ENCODE data around the gene PPP1R9B.

PPP1R9B gene

DNA sequence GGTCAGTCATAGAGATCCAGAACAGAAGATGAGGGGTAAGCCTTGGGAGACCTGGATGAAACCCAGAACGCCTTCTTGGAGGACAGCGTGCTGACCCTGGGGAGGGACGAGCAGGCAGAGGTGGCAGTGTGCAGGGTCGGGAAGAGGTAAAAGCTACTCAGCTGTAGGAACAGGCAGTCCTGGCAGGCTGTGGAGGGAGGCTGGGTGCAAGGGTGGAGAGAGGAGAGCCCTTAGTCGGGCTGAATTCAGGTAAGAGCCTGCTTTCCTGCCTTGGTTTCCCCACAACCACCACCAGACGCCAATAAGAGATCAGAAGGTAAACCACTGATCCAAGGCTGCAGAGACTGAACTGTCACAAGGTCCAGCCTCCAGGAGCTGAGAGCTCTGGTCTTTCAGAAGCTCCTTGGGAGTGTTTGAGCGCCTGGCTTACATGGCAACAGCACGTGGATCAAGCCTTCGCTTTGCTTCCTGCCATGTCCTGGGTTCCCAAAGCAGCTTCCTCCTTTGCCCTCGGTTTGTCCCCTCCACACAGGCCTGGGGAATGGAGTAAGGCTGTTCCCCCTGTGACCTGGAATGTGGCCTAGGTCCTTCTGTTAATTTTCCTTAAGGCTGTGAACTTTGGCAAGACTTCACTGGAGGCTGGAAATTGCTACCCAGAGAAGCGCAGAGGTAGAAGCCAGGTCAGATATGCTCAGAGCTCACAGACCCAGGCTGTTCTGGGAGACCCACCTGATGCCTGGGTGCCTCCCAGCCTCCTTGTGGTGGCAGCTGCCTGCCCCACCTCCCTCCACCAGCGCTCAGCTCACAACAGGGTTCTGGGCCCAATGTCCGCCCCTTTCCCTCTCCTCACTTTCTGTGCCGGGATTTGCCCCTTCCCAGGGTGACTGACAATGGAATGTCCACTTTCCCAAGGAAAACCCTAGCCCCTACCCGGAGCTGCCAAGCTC, 59.2 kb downstream of the PPP1R9B start:
- TF ChIP-seq, protein P1, sequence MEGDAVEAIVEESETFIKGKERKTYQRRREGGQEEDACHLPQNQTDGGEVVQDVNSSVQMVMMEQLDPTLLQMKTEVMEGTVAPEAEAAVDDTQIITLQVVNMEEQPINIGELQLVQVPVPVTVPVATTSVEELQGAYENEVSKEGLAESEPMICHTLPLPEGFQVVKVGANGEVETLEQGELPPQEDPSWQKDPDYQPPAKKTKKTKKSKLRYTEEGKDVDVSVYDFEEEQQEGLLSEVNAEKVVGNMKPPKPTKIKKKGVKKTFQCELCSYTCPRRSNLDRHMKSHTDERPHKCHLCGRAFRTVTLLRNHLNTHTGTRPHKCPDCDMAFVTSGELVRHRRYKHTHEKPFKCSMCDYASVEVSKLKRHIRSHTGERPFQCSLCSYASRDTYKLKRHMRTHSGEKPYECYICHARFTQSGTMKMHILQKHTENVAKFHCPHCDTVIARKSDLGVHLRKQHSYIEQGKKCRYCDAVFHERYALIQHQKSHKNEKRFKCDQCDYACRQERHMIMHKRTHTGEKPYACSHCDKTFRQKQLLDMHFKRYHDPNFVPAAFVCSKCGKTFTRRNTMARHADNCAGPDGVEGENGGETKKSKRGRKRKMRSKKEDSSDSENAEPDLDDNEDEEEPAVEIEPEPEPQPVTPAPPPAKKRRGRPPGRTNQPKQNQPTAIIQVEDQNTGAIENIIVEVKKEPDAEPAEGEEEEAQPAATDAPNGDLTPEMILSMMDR (IDR thresholded peaks at IDR 0.05; ENCODE audit: low read depth, low read length): no peak
- H3K4me3 ChIP-seq (ENCODE audit: low read depth, low read length): no peak overlapping the region

- TF ChIP-seq, protein P1 (IDR thresholded peaks at IDR 0.05; ENCODE audit: low read depth, low read length): no peak
These were observed 60.4 kb downstream of the PPP1R9B start for GRCh38 chr17:50090071-50090470.

GRCh38 chr17:50088952-50089825, 61.3 kb downstream of the PPP1R9B start:
- no peak overlapping the region for H3K4me3 ChIP-seq (ENCODE audit: low read depth, low read length)
- TF ChIP-seq, protein P1 (IDR thresholded peaks at IDR 0.05; ENCODE audit: low read depth, low read length): no peak

More at GRCh38 chr17:50090071-50090470, 60.4 kb downstream of the PPP1R9B start:
- H3K4me3 ChIP-seq (ENCODE audit: low read depth, low read length): no peak overlapping the region

DNA sequence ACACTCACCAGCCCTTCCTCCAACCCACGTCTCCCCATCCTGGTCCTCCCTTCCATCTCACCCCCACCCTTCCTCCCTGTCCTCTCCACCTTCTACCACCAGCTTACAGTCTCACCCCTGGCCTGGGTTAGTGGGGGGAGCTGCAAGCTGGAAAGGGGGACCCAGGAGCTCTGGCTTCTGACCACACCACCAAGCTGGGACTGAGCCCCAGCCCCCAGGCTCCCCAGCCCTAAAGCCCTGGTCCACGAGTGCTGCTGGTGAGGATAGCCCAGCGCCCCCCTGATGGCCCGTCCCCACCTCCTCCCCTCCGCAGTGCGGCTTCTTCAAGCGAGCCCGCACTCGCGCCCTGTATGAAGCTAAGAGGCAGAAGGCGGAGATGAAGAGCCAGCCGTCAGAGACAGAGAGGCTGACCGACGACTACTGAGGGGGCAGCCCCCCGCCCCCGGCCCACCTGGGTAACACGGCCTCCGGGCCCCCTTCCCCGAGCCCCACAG, 62.5 kb downstream of the PPP1R9B start:
- H3K4me3 ChIP-seq (ENCODE audit: low read depth, low read length): no peak overlapping the region
- TF ChIP-seq, protein P1 (IDR thresholded peaks at IDR 0.05; ENCODE audit: low read depth, low read length): no peak

DNA sequence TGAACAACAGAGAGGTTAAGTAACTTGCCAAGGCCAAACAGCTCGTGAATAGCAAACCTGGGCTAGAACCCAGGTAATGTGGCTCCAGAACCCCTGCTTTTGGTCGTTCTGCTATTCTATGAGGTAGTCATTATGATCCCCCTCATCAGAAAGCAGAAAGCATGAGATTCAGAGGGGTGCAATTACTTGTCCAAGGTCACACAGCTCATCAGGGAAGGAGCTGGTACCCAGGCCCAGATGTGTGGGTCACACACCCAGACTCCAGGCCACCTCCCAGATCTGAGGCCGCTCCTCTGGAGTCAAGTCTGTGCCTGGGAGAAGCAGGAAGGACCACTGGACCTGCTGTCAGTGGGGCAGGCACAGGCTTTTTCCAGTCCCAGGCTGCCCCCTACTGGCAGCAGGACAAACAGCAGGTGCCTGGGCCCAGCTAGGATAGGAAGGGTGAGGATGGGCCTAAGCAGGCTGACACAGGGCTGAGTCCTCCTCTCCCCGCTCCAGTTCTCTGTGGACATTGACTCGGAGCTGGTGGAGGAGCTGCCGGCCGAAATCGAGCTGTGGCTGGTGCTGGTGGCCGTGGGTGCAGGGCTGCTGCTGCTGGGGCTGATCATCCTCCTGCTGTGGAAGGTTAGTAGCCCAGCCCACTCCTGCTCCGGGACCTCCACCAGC, 63.1 kb downstream of the PPP1R9B start:
- H3K4me3 ChIP-seq (ENCODE audit: low read depth, low read length): no peak overlapping the region
- TF ChIP-seq, protein P1 (IDR thresholded peaks at IDR 0.05; ENCODE audit: low read depth, low read length): peak; percentile 95

Measured in WI38 (cell line).